Smooth muscle cell (in vitro differentiated cells): ENCODE data around the gene RNF113B. TPM values are rescaled to one million over a fixed set of nuclear protein-coding genes. Genes with fewer than 3 reads are reported as not detected.

ENCODE experiments used
- DNase-seq: peaks from one replicate; lab custom pipeline; 2025; ENCODE audit not compliant: unreplicated experiment; lab: John Stamatoyannopoulos, UW
- H2AFZ ChIP-seq: fragments of 200-600 bp; sonication (generic); 2 replicates; pipeline ENCODE4 v1.6.0; 2016; ENCODE audit warnings: antibody characterized with exemption, low read depth, mild to moderate bottlenecking
- H3F3A ChIP-seq: fragments of 200-600 bp; sonication (generic); 2 replicates; pipeline ENCODE4 v1.6.0; 2017; ENCODE audit warnings: antibody characterized with exemption, low read depth
- H3K27ac ChIP-seq: fragments of 200-600 bp; sonication (generic); 2 replicates; pipeline ENCODE4 v1.5.1; 2016; ENCODE audit warnings: low read depth, mild to moderate bottlenecking
- H3K27me3 ChIP-seq: fragments of 200-600 bp; sonication (generic); 2 replicates; pipeline ENCODE4 v1.6.1; 2016; ENCODE audit warnings: low read depth, mild to moderate bottlenecking
- H3K36me3 ChIP-seq: fragments of 200-600 bp; sonication (generic); 2 replicates; pipeline ENCODE4 v1.5.1; 2016; ENCODE audit warnings: low read depth
- H3K4me1 ChIP-seq: fragments of 200-600 bp; sonication (generic); 2 replicates; pipeline ENCODE4 v1.5.1; 2016; ENCODE audit warnings: low read depth
- H3K4me2 ChIP-seq: fragments of 200-600 bp; sonication (generic); 2 replicates; pipeline ENCODE4 v1.6.0; 2016; ENCODE audit warnings: mild to moderate bottlenecking
- H3K4me3 ChIP-seq: fragments of 200-600 bp; sonication (generic); 2 replicates; pipeline ENCODE4 v1.5.1; 2016; ENCODE audit warnings: mild to moderate bottlenecking
- H3K79me2 ChIP-seq: fragments of 200-600 bp; sonication (generic); 2 replicates; pipeline ENCODE4 v1.6.0; 2016; ENCODE audit warnings: low read depth, mild to moderate bottlenecking
- H3K9ac ChIP-seq: fragments of 200-600 bp; sonication (generic); 2 replicates; pipeline ENCODE4 v1.6.0; 2016; ENCODE audit warnings: low read depth
- H3K9me3 ChIP-seq: fragments of 200-600 bp; sonication (generic); replicated peaks from 2 replicates; pipeline ENCODE4 v1.5.1; 2016; ENCODE audit warnings: low read depth
- H4K20me1 ChIP-seq: fragments of 200-600 bp; sonication (generic); 2 replicates; pipeline ENCODE4 v1.6.0; 2016; ENCODE audit warnings: low read depth
- WGBS: methylation state at CpG from one replicate; pipeline ENCODE4 v1.1.7; 2016; ENCODE audit warnings: low lambda C conversion rate; 5-methylcytosine and 5-hydroxymethylcytosine counted together
- polyA plus RNA-seq: library from polyadenylated mRNA; unstranded; fragments of >200 nt; fragmentation: Nextera tagmentation; extraction: Ambion mirVana; gene quantifications from 2 replicates; pipeline ENCODE4 v1.2.1, GENCODE V29; 2016
- total RNA-seq: library from RNA; depleted of rRNA; stranded (reverse); fragments of >200 nt; gene quantifications from 2 replicates; pipeline ENCODE4 v1.2.3, GENCODE V29; 2014
- TF ChIP-seq, protein P1 (sequence below): fragments of 200-600 bp; sonication (generic); IDR thresholded peaks from 2 replicates; pipeline ENCODE4 v1.5.1; 2017; ENCODE audit warnings: borderline replicate concordance, mild to moderate bottlenecking, antibody characterized with exemption; ENCODE audit not compliant: insufficient read depth, poor library complexity, severe bottlenecking

RNF113B gene
- total and polyA plus RNA-seq, 2 experiments from 2014 or later: 0.38 TPM; not detected in 1

GRCh38 chr13:98169331-98169730 lies 7.7 kb downstream of the RNF113B start:
- Histone ChIP-seq H2AFZ (no peak overlapping the region), H3K36me3 (no peaks in the 10 kb centered on the region), H3K4me1 (peaks cover 34% of the 10 kb centered on the region), H4K20me1 (peaks cover 38% of the 10 kb centered on the region), H3K4me3 (no peak overlapping the region), H3K27me3 (no peaks in the 10 kb centered on the region), H3F3A (peaks cover 20% of the 10 kb centered on the region), H3K9me3 (no peaks in the 10 kb centered on the region), H3K79me2 (peaks cover 77% of the 10 kb centered on the region), H3K27ac (no peak overlapping the region), H3K4me2 (no peak overlapping the region), H3K9ac (no peak overlapping the region)
- DNase-seq: no peak
- WGBS: 92% methylated on average over 3 of the region's 3 CpGs
- TF ChIP-seq, protein P1, sequence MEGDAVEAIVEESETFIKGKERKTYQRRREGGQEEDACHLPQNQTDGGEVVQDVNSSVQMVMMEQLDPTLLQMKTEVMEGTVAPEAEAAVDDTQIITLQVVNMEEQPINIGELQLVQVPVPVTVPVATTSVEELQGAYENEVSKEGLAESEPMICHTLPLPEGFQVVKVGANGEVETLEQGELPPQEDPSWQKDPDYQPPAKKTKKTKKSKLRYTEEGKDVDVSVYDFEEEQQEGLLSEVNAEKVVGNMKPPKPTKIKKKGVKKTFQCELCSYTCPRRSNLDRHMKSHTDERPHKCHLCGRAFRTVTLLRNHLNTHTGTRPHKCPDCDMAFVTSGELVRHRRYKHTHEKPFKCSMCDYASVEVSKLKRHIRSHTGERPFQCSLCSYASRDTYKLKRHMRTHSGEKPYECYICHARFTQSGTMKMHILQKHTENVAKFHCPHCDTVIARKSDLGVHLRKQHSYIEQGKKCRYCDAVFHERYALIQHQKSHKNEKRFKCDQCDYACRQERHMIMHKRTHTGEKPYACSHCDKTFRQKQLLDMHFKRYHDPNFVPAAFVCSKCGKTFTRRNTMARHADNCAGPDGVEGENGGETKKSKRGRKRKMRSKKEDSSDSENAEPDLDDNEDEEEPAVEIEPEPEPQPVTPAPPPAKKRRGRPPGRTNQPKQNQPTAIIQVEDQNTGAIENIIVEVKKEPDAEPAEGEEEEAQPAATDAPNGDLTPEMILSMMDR: no peak

GRCh38 chr13:98162935-98163334 lies 14.1 kb downstream of the RNF113B start:
- Histone ChIP-seq H2AFZ (no peak overlapping the region), H3K4me2 (no peak overlapping the region), H3K4me3 (no peak overlapping the region), H3K9me3 (no peaks in the 10 kb centered on the region), H3K4me1 (no peaks in the 10 kb centered on the region), H4K20me1 (peaks cover 80% of the 10 kb centered on the region), H3F3A (no peaks in the 10 kb centered on the region), H3K27me3 (no peaks in the 10 kb centered on the region), H3K79me2 (peaks cover 100% of the 10 kb centered on the region), H3K36me3 (no peaks in the 10 kb centered on the region), H3K27ac (no peak overlapping the region), H3K9ac (no peak overlapping the region)
- no peak for DNase-seq
- TF ChIP-seq, protein P1: no peak
- over 99% methylated on average over 5 of the region's 5 CpGs for WGBS

DNA sequence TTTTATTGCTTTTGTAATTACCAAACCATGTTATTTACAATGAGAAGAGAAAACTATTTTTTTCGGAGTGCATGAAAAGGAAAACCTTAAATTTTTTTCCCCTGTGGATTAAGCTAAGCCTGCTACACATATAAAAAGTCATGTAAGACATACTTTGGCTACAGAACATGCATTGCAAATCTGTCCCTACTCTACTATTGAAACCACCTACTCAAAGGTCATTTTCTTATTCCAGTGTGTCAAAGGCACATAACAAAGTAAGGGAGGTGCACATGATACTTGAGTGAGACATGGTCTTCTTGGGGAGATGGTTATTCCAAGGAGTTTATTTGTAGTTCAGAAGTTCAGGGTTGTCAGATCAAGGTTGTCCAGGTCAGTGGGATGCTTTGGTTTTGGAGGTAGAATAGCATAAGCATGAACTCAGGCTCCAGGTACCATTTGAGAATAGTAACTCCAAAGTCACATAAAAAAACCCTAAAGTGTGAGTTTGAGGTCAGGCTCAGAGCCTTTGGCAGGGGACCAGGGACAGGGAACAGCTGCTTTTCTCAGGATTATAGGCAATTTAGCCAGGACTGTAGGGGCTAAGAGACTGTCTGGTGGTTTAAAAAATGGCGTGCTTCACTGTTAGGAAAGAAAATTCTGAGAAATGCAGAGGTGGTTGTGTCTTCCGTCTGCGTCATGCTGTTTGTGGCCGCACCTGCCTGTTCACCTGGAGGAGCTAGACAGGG lies 18.7 kb downstream of the RNF113B start:
- 90% methylated on average over 5 of the region's 5 CpGs for WGBS
- H3K79me2 ChIP-seq: peaks cover 99% of the 10 kb centered on the region
- H2AFZ ChIP-seq: no peak overlapping the region
- no peak overlapping the region for H3K27ac ChIP-seq
- H3K9me3 ChIP-seq: no peaks in the 10 kb centered on the region
- H3K4me2 ChIP-seq: no peak overlapping the region
- H3K4me3 ChIP-seq: no peak overlapping the region
- no peaks in the 10 kb centered on the region for H3K36me3 ChIP-seq
- TF ChIP-seq, protein P1: no peak
- H3K27me3 ChIP-seq: no peaks in the 10 kb centered on the region
- DNase-seq: no peak
- no peak overlapping the region for H3K9ac ChIP-seq
- H3K4me1 ChIP-seq: peaks cover 4% of the 10 kb centered on the region
- H4K20me1 ChIP-seq: peaks cover 90% of the 10 kb centered on the region
- no peaks in the 10 kb centered on the region for H3F3A ChIP-seq

- H3K79me2 ChIP-seq: peaks cover 97% of the 10 kb centered on the region
- H3K4me3 ChIP-seq: no peak overlapping the region
- no peaks in the 10 kb centered on the region for H3F3A ChIP-seq
- no peaks in the 10 kb centered on the region for H3K27me3 ChIP-seq
- DNase-seq: no peak
- H3K4me2 ChIP-seq: peak overlapping the region; percentile 5
- 88% methylated on average over 1 of the region's 1 CpG for WGBS
- peak overlapping the region; percentile 21 for H3K27ac ChIP-seq
- no peaks in the 10 kb centered on the region for H3K36me3 ChIP-seq
- peaks cover 4% of the 10 kb centered on the region for H3K4me1 ChIP-seq
- no peaks in the 10 kb centered on the region for H3K9me3 ChIP-seq
- TF ChIP-seq, protein P1: no peak
- H3K9ac ChIP-seq: no peak overlapping the region
- no peak overlapping the region for H2AFZ ChIP-seq
- H4K20me1 ChIP-seq: peaks cover 87% of the 10 kb centered on the region
Observed at GRCh38 chr13:98157609-98158008, 19.5 kb downstream of the RNF113B start.
